GM23338 (cell line): ENCODE measurements around the gene SFXN1. TPM values are rescaled to one million over a fixed set of nuclear protein-coding genes. Genes with fewer than 3 reads are reported as not detected.

ENCODE experiments used
- ATAC-seq: fragments of 200-7000 bp; cut with Tn5 transposase; 3 replicates; pipeline ENCODE4 v1.9.1; 2020
- DNase-seq: peaks from one replicate; pipeline ENCODE4 v3.0.0-alpha.2; 2015; ENCODE audit warnings: low spot score
- H2AFZ ChIP-seq: fragments of 200-600 bp; sonication (generic); 2 replicates; pipeline ENCODE4 v1.8.0; 2016; ENCODE audit warnings: antibody characterized with exemption, mild to moderate bottlenecking, moderate library complexity
- H3F3A ChIP-seq: fragments of 200-600 bp; sonication (generic); replicated peaks from 2 replicates; pipeline ENCODE4 v1.8.0; 2017; ENCODE audit warnings: antibody characterized with exemption, mixed run types, low read depth
- H3K27ac ChIP-seq: fragments of 200-600 bp; sonication (generic); 2 replicates; pipeline ENCODE4 v1.6.1; 2016; ENCODE audit warnings: low read depth
- H3K27me3 ChIP-seq: fragments of 200-600 bp; sonication (generic); 2 replicates; pipeline ENCODE4 v1.8.0; 2016; ENCODE audit warnings: mild to moderate bottlenecking, mixed run types, moderate library complexity; ENCODE audit not compliant: insufficient read depth
- H3K36me3 ChIP-seq: fragments of 200-600 bp; sonication (generic); 2 replicates; pipeline ENCODE4 v1.8.0; 2016; ENCODE audit warnings: mild to moderate bottlenecking; ENCODE audit not compliant: insufficient read depth
- H3K4me1 ChIP-seq: fragments of 200-600 bp; sonication (generic); 2 replicates; pipeline ENCODE4 v1.8.0; 2016; ENCODE audit warnings: mild to moderate bottlenecking, moderate library complexity; ENCODE audit not compliant: insufficient read depth
- H3K4me2 ChIP-seq: fragments of 200-600 bp; sonication (generic); 2 replicates; pipeline ENCODE4 v1.7.1; 2017; ENCODE audit warnings: mixed run types
- H3K4me3 ChIP-seq: fragments of 200-600 bp; sonication (generic); 2 replicates; pipeline ENCODE4 v1.6.1; 2016; ENCODE audit warnings: mixed run types
- H3K79me2 ChIP-seq: fragments of 200-600 bp; sonication (generic); replicated peaks from 2 replicates; pipeline ENCODE4 v1.8.0; 2017; ENCODE audit warnings: mild to moderate bottlenecking; ENCODE audit not compliant: insufficient read depth
- H3K9me2 ChIP-seq: fragments of 200-600 bp; sonication (generic); 2 replicates; pipeline ENCODE4 v1.8.0; 2017; ENCODE audit not compliant: insufficient read depth
- H4K20me1 ChIP-seq: fragments of 200-600 bp; sonication (generic); replicated peaks from 2 replicates; pipeline ENCODE4 v1.8.0; 2017; ENCODE audit warnings: mild to moderate bottlenecking; ENCODE audit not compliant: insufficient read depth
- H3K27ac Mint-ChIP-seq: 2 replicates; pipeline ENCODE4 v1.8.0; 2020; ENCODE audit warnings: inconsistent platforms, mild to moderate bottlenecking, moderate library complexity, mixed read lengths
- H3K27me3 Mint-ChIP-seq: 3 replicates; pipeline ENCODE4 v1.8.0; 2022; ENCODE audit warnings: low read depth, mild to moderate bottlenecking, moderate library complexity, mixed read lengths, inconsistent platforms; ENCODE audit not compliant: insufficient read depth, poor library complexity
- H3K36me3 Mint-ChIP-seq: 3 replicates; pipeline ENCODE4 v1.8.0; 2021; ENCODE audit warnings: low read depth, mild to moderate bottlenecking, inconsistent platforms, moderate library complexity, mixed read lengths
- H3K4me1 Mint-ChIP-seq: 3 replicates; pipeline ENCODE4 v1.8.0; 2020; ENCODE audit warnings: mild to moderate bottlenecking, inconsistent platforms, mixed read lengths
- H3K4me3 Mint-ChIP-seq: 3 replicates; pipeline ENCODE4 v1.8.0; 2021; ENCODE audit warnings: moderate library complexity, mild to moderate bottlenecking, inconsistent platforms, mixed read lengths
- H3K9me3 Mint-ChIP-seq: 3 replicates; pipeline ENCODE4 v1.8.0; 2020; ENCODE audit warnings: moderate library complexity, mild to moderate bottlenecking, inconsistent platforms, mixed read lengths
- CREB1 ChIP-seq: fragments of 250-450 bp; sonication (Bioruptor Pico); IDR thresholded peaks from 2 replicates; pipeline ENCODE4 v1.5.0; 2020; ENCODE audit warnings: low read depth, mild to moderate bottlenecking, moderate library complexity
- CTCF ChIP-seq, 2 experiments: fragments of 200-600 bp in 1 of 2; sonication (generic) in 1 of 2; conservative IDR thresholded peaks; 2 replicates each; pipeline versions ENCODE4 v1.5.1 to v1.6.1; 2016 to 2017; ENCODE audit warnings: antibody characterized with exemption in 2 of 2, low read depth in 2 of 2, mild to moderate bottlenecking in 2 of 2, moderate library complexity in 1 of 2
- ETS1 ChIP-seq: IDR thresholded peaks from 2 replicates; pipeline ENCODE4 v1.6.1; 2016; ENCODE audit warnings: antibody characterized with exemption
- JUNB ChIP-seq: IDR thresholded peaks from one replicate; pipeline ENCODE4 v1.6.1; 2016; ENCODE audit warnings: antibody characterized with exemption; ENCODE audit not compliant: unreplicated experiment
- NANOG ChIP-seq: IDR thresholded peaks from 2 replicates; pipeline ENCODE4 v1.6.1; 2016; ENCODE audit warnings: antibody characterized with exemption, borderline replicate concordance
- POLR2AphosphoS5 ChIP-seq: IDR thresholded peaks from 2 replicates; pipeline ENCODE4 v1.6.1; 2016; ENCODE audit warnings: antibody characterized with exemption, low read depth
- STAT1 ChIP-seq: IDR thresholded peaks from one replicate; pipeline ENCODE4 v1.6.1; 2016; ENCODE audit warnings: antibody characterized with exemption; ENCODE audit not compliant: unreplicated experiment
- ZNF114 ChIP-seq: fragments of 250-450 bp; sonication (Bioruptor Pico); IDR thresholded peaks from 2 replicates; pipeline ENCODE4 v1.5.0; 2020; ENCODE audit warnings: mild to moderate bottlenecking, moderate library complexity
- ZNF331 ChIP-seq: fragments of 250-450 bp; sonication (Bioruptor Pico); IDR thresholded peaks from 2 replicates; pipeline ENCODE4 v1.5.0; 2020; ENCODE audit warnings: low read depth, mild to moderate bottlenecking, moderate library complexity
- ZNF462 ChIP-seq: fragments of 250-450 bp; sonication (Bioruptor Pico); IDR thresholded peaks from 2 replicates; pipeline ENCODE4 v1.5.0; 2020; ENCODE audit warnings: mild to moderate bottlenecking, moderate library complexity
- polyA plus RNA-seq: library from polyadenylated mRNA; unstranded; fragments of >200 nt; fragmentation: Nextera tagmentation; extraction: Ambion mirVana; gene quantifications from 2 replicates; pipeline ENCODE4 v1.2.1, GENCODE V29; 2016
- total RNA-seq: library from RNA; depleted of rRNA; stranded (reverse); fragments of >200 nt; shearing (Covaris generic); gene quantifications from 2 replicates; pipeline ENCODE4 v1.2.3, GENCODE V29; 2014

SFXN1 gene
- total and polyA plus RNA-seq, 2 experiments from 2014 or later = 44.0 to 97.7 TPM

GRCh38 chr5:175524211-175524610, 45.9 kb downstream of the SFXN1 start:
- Histone ChIP-seq H3K79me2 (no peaks in the 10 kb centered on the region), H3K36me3 (peaks cover 18% of the 10 kb centered on the region), H3K4me1 (no peaks in the 10 kb centered on the region), H3K4me3 (no peak overlapping the region), H3K9me2 (no peaks in the 10 kb centered on the region), H3F3A (peaks cover 4% of the 10 kb centered on the region; the same call in 1 of the 2 replicates), H3K4me2 (no peak overlapping the region), H3K27ac (no peak overlapping the region), H4K20me1 (0 out of 2 replicates have a peak, but pooled peaks cover 3% of the 10 kb centered on the region), H2AFZ (no peak overlapping the region), H3K27me3 (no peaks in the 10 kb centered on the region)
- Mint-ChIP-seq H3K4me1 (no peaks in the 10 kb centered on the region), H3K27ac (no peak overlapping the region), H3K36me3 (peaks cover 65% of the 10 kb centered on the region), H3K27me3 (no peaks in the 10 kb centered on the region), H3K9me3 (no peaks in the 10 kb centered on the region), H3K4me3 (no peak overlapping the region)
- TF ChIP-seq STAT1 (no peak), JUNB (no peak), ETS1 (no peak), NANOG (no peak), ZNF331 (no peak), ZNF462 (CRISPR knock-in tag) (no peak), CTCF (conservative IDR thresholded peaks at IDR 0.05; ENCODE audit: low read depth in 2 of 2) (no peak), POLR2AphosphoS5 (no peak), CREB1 (CRISPR knock-in tag) (no peak), ZNF114 (CRISPR knock-in tag) (no peak)
- DNase-seq (no peak), ATAC-seq (no peak)
